HG02943 (cell line): ENCODE data around the gene TFG.

Experiments
- ATAC-seq: cut with Tn5 transposase; IDR thresholded peaks from one replicate; pipeline ENCODE4 v1.9.1; 2021; ENCODE audit warnings: mild to moderate bottlenecking, low read depth, moderate library complexity; ENCODE audit not compliant: unreplicated experiment

TFG gene

DNA sequence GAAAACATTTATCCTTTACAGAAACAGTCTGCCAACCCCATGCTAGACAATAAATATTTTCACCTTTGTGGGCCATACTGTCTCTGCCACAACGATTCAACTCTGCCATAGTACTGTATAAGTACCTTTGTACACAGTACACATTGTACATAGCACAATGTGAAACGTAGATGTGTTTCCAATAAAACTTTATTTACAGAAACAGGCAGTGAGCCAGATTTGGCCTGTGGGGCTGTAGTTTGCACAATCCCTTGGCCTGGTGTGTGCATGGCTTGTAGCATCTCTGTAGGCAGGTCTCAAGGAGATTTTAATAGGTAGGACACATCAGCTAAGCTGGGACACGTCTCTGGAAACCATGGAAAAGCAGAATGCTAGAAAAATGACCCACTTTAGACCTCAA lies 74.3 kb downstream of the TFG start:
- no peak for ATAC-seq

DNA sequence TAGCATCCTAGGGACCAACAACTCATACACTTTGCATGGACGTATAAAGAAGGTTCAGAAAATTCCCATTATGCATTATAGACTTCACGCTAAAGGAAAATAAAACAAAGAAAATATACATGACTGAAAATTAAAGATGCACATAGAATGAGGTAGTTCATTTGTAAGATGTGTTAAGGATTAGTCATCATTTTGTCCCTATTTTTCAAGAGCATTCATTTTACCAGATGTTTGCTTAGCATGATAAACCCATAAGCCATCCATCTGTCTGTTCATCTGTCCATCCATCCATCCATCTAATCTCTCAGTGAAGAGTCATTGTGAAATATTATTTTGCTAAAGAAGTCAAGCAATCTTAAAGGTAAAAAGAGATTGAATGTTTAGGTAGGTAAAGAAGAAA lies 80.3 kb downstream of the TFG start:
- ATAC-seq: no peak

DNA sequence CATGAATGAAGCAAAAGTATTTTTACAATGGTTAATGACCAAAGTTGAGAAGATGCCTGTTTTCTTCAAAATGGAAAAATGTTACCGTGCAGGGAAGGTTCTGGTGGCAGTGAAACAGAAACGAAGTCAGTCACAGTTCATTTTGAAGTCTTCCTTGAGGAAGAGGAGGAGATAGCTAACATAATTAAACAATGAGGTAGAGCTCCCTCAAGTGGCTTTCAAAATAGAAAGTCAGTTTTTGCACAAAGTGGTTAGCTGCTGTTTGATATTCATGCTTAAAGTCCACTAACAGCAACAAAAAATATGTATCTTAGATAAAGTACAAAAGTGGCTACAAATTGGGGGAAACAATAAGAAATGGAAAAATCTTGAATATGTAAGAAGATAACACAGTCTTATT lies 87.3 kb downstream of the TFG start:
- no peak for ATAC-seq

DNA sequence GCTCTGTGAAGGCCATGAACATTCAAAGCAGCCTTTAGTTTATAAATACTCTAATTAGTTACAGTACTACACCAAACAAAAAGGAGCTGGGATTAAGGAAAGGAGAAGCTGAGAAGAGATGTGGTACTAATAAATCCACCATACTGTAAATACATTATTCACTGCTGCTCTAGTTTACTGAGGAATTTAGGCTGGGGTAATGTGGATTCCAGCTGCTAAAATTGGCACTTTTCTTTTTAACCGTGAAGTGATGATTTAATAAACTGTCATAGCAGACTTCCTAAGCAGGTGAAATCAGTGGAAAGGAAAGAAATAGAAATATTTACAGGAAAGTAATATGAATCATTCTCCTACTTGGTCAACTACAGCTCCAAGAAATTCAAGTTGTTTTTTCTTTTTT lies 88.7 kb downstream of the TFG start:
- ATAC-seq: no peak
